HG03558 (cell line): ENCODE results near the gene GREM2.

Experiments
- ATAC-seq: cut with Tn5 transposase; IDR thresholded peaks from one replicate; pipeline ENCODE4 v1.9.1; 2021; ENCODE audit warnings: moderate number of reproducible peaks; ENCODE audit not compliant: unreplicated experiment; ENCODE audit errors: extremely low read depth

Gene GREM2

GRCh38 chr1:240611619-240612480, at the start of gene GREM2:
TSS of gene GREM2 (minus strand) at chr1:240612155. CDS start at chr1:240493475, 118,680 bp downstream.
- no peak for ATAC-seq

GRCh38 chr1:240658312-240658960, 46.5 kb upstream of the GREM2 start:
- no peak for ATAC-seq

- ATAC-seq: no peak
These were observed 44.6 kb upstream of the GREM2 start for GRCh38 chr1:240656531-240656930.

- no peak for ATAC-seq
These were observed 41.0 kb upstream of the GREM2 start for GRCh38 chr1:240652961-240653409.

- ATAC-seq: no peak
These were observed 40.6 kb upstream of the GREM2 start for GRCh38 chr1:240652549-240652948.

GRCh38 chr1:240650877-240651276, 38.9 kb upstream of the GREM2 start:
- ATAC-seq: no peak

- no peak for ATAC-seq
These were observed 38.1 kb upstream of the GREM2 start for GRCh38 chr1:240649733-240650721.

GRCh38 chr1:240646571-240647240, 34.8 kb upstream of the GREM2 start:
- no peak for ATAC-seq

GRCh38 chr1:240644732-240645131, 32.8 kb upstream of the GREM2 start:
- no peak for ATAC-seq

GRCh38 chr1:240635466-240636256, 23.7 kb upstream of the GREM2 start:
- ATAC-seq: no peak

- ATAC-seq: no peak
These were observed 18.5 kb upstream of the GREM2 start for GRCh38 chr1:240630409-240630808.

GRCh38 chr1:240621249-240621648, 9.3 kb upstream of the GREM2 start:
- ATAC-seq: no peak

- no peak for ATAC-seq
These were observed 8.1 kb upstream of the GREM2 start for GRCh38 chr1:240619906-240620621.

GRCh38 chr1:240619357-240619756, 7.4 kb upstream of the GREM2 start:
- no peak for ATAC-seq

GRCh38 chr1:240618946-240619345, 7.0 kb upstream of the GREM2 start:
- no peak for ATAC-seq

GRCh38 chr1:240616018-240616417, 4.1 kb upstream of the GREM2 start:
- ATAC-seq: no peak

GRCh38 chr1:240613356-240614142, 1.6 kb upstream of the GREM2 start:
- ATAC-seq: no peak

- no peak for ATAC-seq
These were observed 856 bp upstream of the GREM2 start for GRCh38 chr1:240612811-240613210.
